Measurements from ENCODE around the gene MACROD1. TPM values are rescaled to one million over a fixed set of nuclear protein-coding genes. Genes with fewer than 3 reads are reported as not detected.

MACROD1 gene
- total RNA-seq, 3 donors from 2014 or later (not counting 1 experiment from before 2014, with no cell fraction given) = 0.73 to 3.3 (median 1.8) TPM

GRCh38 chr11:64018310-64018709, 147.6 kb downstream of the MACROD1 start:
- no peaks in the 10 kb centered on the region for H3K27me3 Mint-ChIP-seq (ENCODE audit: low read depth in 2 of 2)

DNA sequence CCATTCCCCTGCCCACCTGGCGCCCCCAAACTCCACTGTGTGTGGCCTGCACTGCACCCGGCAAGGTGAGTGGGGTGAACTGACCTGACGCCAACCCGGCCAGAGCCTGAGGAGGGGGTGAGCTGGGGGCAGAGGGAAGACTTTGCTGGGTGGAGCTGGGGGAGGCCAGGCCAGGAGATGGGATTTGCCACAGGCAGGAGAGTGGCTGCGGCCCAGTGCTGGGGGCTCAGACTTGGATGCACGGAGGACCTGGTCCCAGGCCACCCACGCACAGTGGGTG, 148.0 kb downstream of the MACROD1 start:
- no peak overlapping the region for H3K4me3 ChIP-seq (ENCODE audit: low read length)
- Mint-ChIP-seq H3K4me1 (no peaks in the 10 kb centered on the region), H3K9me3 (no peaks in the 10 kb centered on the region), H3K36me3 (no peaks in the 10 kb centered on the region), H3K4me3 (no peak overlapping the region), H3K27me3 (ENCODE audit: low read depth in 2 of 2) (no peaks in the 10 kb centered on the region), H3K27ac (no peak overlapping the region)
- 92% methylated on average over 7 of the region's 7 CpGs for WGBS (ENCODE audit: insufficient coverage)
- H3K4me1 ChIP-seq (ENCODE audit: control insufficient read depth, insufficient read depth, low read length) = no peaks in the 10 kb centered on the region
- H3K36me3 ChIP-seq (ENCODE audit: control insufficient read depth, insufficient read depth, low read length) = no peaks in the 10 kb centered on the region
- no peaks in the 10 kb centered on the region for H3K9me3 ChIP-seq (ENCODE audit: control insufficient read depth, insufficient read depth, low read length)
- no peak overlapping the region for H3K27ac ChIP-seq (ENCODE audit: low read length)
- DNase-seq = no peak
- TF ChIP-seq, protein P1, sequence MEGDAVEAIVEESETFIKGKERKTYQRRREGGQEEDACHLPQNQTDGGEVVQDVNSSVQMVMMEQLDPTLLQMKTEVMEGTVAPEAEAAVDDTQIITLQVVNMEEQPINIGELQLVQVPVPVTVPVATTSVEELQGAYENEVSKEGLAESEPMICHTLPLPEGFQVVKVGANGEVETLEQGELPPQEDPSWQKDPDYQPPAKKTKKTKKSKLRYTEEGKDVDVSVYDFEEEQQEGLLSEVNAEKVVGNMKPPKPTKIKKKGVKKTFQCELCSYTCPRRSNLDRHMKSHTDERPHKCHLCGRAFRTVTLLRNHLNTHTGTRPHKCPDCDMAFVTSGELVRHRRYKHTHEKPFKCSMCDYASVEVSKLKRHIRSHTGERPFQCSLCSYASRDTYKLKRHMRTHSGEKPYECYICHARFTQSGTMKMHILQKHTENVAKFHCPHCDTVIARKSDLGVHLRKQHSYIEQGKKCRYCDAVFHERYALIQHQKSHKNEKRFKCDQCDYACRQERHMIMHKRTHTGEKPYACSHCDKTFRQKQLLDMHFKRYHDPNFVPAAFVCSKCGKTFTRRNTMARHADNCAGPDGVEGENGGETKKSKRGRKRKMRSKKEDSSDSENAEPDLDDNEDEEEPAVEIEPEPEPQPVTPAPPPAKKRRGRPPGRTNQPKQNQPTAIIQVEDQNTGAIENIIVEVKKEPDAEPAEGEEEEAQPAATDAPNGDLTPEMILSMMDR (IDR thresholded peaks at IDR 0.05) = no peak
- intact Hi-C loops (cut with micrococcal nuclease) = no loop called here
- ATAC-seq = no peak
- no peaks in the 10 kb centered on the region for H3K27me3 ChIP-seq (ENCODE audit: control insufficient read depth, insufficient read depth, low read length)

More at GRCh38 chr11:64018310-64018709, 147.6 kb downstream of the MACROD1 start:
- no peaks in the 10 kb centered on the region for H3K4me1 ChIP-seq (ENCODE audit: control insufficient read depth, insufficient read depth, low read length)
- TF ChIP-seq, protein P1 (IDR thresholded peaks at IDR 0.05) = no peak
- Mint-ChIP-seq H3K4me3 (no peak overlapping the region), H3K9me3 (no peaks in the 10 kb centered on the region), H3K4me1 (no peaks in the 10 kb centered on the region), H3K36me3 (no peaks in the 10 kb centered on the region), H3K27ac (no peak overlapping the region)
- WGBS (ENCODE audit: insufficient coverage) = 91% methylated on average over 8 of the region's 8 CpGs
- H3K9me3 ChIP-seq (ENCODE audit: control insufficient read depth, insufficient read depth, low read length) = no peaks in the 10 kb centered on the region
- no peak overlapping the region for H3K4me3 ChIP-seq (ENCODE audit: low read length)
- no peaks in the 10 kb centered on the region for H3K36me3 ChIP-seq (ENCODE audit: control insufficient read depth, insufficient read depth, low read length)
- no peak for ATAC-seq
- H3K27me3 ChIP-seq (ENCODE audit: control insufficient read depth, insufficient read depth, low read length) = no peaks in the 10 kb centered on the region
- no peak for DNase-seq
- intact Hi-C loops (cut with micrococcal nuclease) = no loop called here
- no peak overlapping the region for H3K27ac ChIP-seq (ENCODE audit: low read length)

- Mint-ChIP-seq H3K9me3 (no peaks in the 10 kb centered on the region), H3K27ac (no peak overlapping the region), H3K4me3 (no peak overlapping the region), H3K4me1 (peaks cover 0 to 2% of the 10 kb centered on the region in 2 donors), H3K36me3 (no peaks in the 10 kb centered on the region), H3K27me3 (ENCODE audit: low read depth in 2 of 2) (no peaks in the 10 kb centered on the region)
- H3K4me3 ChIP-seq (ENCODE audit: low read length) = no peak overlapping the region
- no peaks in the 10 kb centered on the region for H3K27me3 ChIP-seq (ENCODE audit: control insufficient read depth, insufficient read depth, low read length)
- H3K4me1 ChIP-seq (ENCODE audit: control insufficient read depth, insufficient read depth, low read length) = no peaks in the 10 kb centered on the region
- intact Hi-C loops (cut with micrococcal nuclease) = no loop called here
- H3K36me3 ChIP-seq (ENCODE audit: control insufficient read depth, insufficient read depth, low read length) = no peaks in the 10 kb centered on the region
- no peak overlapping the region for H3K27ac ChIP-seq (ENCODE audit: low read length)
- TF ChIP-seq, protein P1 (IDR thresholded peaks at IDR 0.05) = no peak
- WGBS (ENCODE audit: insufficient coverage) = 92% methylated on average over 35 of the region's 35 CpGs
- ATAC-seq = no peak
- no peaks in the 10 kb centered on the region for H3K9me3 ChIP-seq (ENCODE audit: control insufficient read depth, insufficient read depth, low read length)
- no peak for DNase-seq
Observed at GRCh38 chr11:64015935-64016845, 149.7 kb downstream of the MACROD1 start.
